ENCODE results near the gene ZNF273.
"Not testable (repeated sequence)": the region's sequence is repeated elsewhere in the genome, so short reads cannot be mapped to it uniquely, and the experiment has no call there.

The ZNF273 gene

GRCh38 chr7:64902806-64903721, at the start of gene ZNF273:
Gene ZNF273 (plus strand): TSS chr7:64903273. CDS start chr7:64903318, 45 bp downstream.
- DNase-seq (ENCODE audit: low spot score) = peak; percentile 87
- no peak for TF ChIP-seq CTCF (IDR thresholded peaks at IDR 0.05; ENCODE audit: extremely low read depth, missing control alignments)

- no peak for TF ChIP-seq CTCF (IDR thresholded peaks at IDR 0.05; ENCODE audit: extremely low read depth, missing control alignments)
- DNase-seq (ENCODE audit: low spot score) = no peak
These were observed 49.4 kb upstream of the ZNF273 start for GRCh38 chr7:64853679-64854078.

GRCh38 chr7:64854969-64855368, 48.1 kb upstream of the ZNF273 start:
- DNase-seq (ENCODE audit: low spot score) = no peak
- TF ChIP-seq CTCF (IDR thresholded peaks at IDR 0.05; ENCODE audit: extremely low read depth, missing control alignments) = no peak

- DNase-seq (ENCODE audit: low spot score) = no peak
- no peak for TF ChIP-seq CTCF (IDR thresholded peaks at IDR 0.05; ENCODE audit: extremely low read depth, missing control alignments)
These were observed 40.1 kb upstream of the ZNF273 start for GRCh38 chr7:64863021-64863420.

GRCh38 chr7:64863530-64863929, 39.5 kb upstream of the ZNF273 start:
- not testable (repeated sequence) for DNase-seq (ENCODE audit: low spot score)

GRCh38 chr7:64863969-64864368, 39.1 kb upstream of the ZNF273 start:
- TF ChIP-seq CTCF (IDR thresholded peaks at IDR 0.05; ENCODE audit: extremely low read depth, missing control alignments) = no peak
- no peak for DNase-seq (ENCODE audit: low spot score)

GRCh38 chr7:64867863-64868440, 35.1 kb upstream of the ZNF273 start:
- no peak for DNase-seq (ENCODE audit: low spot score)
- TF ChIP-seq CTCF (IDR thresholded peaks at IDR 0.05; ENCODE audit: extremely low read depth, missing control alignments) = no peak
